Activated CD4-positive, alpha-beta T cell treated with anti-CD3 and anti-CD28 coated beads, Interleukin-2, amount 50 U/mL, for 24 hours (primary cell): Measurements from ENCODE around the gene RPL29.

Source experiments
- DNase-seq, 2 donors: peaks; one replicate each; pipeline ENCODE4 v3.0.0-alpha.2; 2020; ENCODE audit warnings: low read depth in 1 of 2, low spot score in 1 of 2

Gene RPL29

GRCh38 chr3:51983578-51984268 is 12.0 kb downstream of the RPL29 start:
- no peak for DNase-seq

GRCh38 chr3:51982838-51983577 is 12.7 kb downstream of the RPL29 start, which contains the start of gene ACY1:
Gene ACY1 (plus strand): TSS chr3:51983535. CDS start chr3:51984065, 530 bp downstream.
- DNase-seq: peak; percentile 49 to 72

- DNase-seq: no peak
Measured at GRCh38 chr3:51982352-51982837, 13.3 kb downstream of the RPL29 start.

GRCh38 chr3:51980253-51980652 is 15.4 kb downstream of the RPL29 start:
- no peak for DNase-seq

GRCh38 chr3:51978143-51978502 is 17.6 kb downstream of the RPL29 start:
- no peak for DNase-seq

GRCh38 chr3:51977446-51978142 is 18.1 kb downstream of the RPL29 start:
- DNase-seq: no peak

- DNase-seq: no peak
Measured at GRCh38 chr3:51975852-51976549, 19.7 kb downstream of the RPL29 start.

- DNase-seq: peak in 1 of 2 donors; percentile 56
Measured at GRCh38 chr3:51974963-51975851, 20.5 kb downstream of the RPL29 start, which contains the start of gene ABHD14A. Gene ABHD14A (plus strand): TSS chr3:51975064. CDS start chr3:51975136, 72 bp downstream.

- no peak for DNase-seq
Measured at GRCh38 chr3:51974277-51974962, 21.3 kb downstream of the RPL29 start.

- no peak for DNase-seq
Measured at GRCh38 chr3:51971350-51971749, 24.3 kb downstream of the RPL29 start.

GRCh38 chr3:51970606-51971300 is 24.9 kb downstream of the RPL29 start:
- no peak for DNase-seq

- no peak for DNase-seq
Measured at GRCh38 chr3:51969841-51970240, 25.9 kb downstream of the RPL29 start.

- no peak for DNase-seq
Measured at GRCh38 chr3:51968883-51969678, 26.6 kb downstream of the RPL29 start.

GRCh38 chr3:51968170-51968775 is 27.4 kb downstream of the RPL29 start:
- DNase-seq: no peak

GRCh38 chr3:51967384-51968169 is 28.1 kb downstream of the RPL29 start, which contains the start of gene PCBP4:
Gene PCBP4 (minus strand): TSS chr3:51967454. CDS start chr3:51961240, 6,214 bp downstream.
- no peak for DNase-seq

GRCh38 chr3:51966922-51967383 is 28.7 kb downstream of the RPL29 start:
- no peak for DNase-seq

- DNase-seq: no peak
Measured at GRCh38 chr3:51966486-51966885, 29.2 kb downstream of the RPL29 start.
